Tibial nerve (tissue), 4 donors: ENCODE results near the gene RAP2C. TPM values are rescaled to one million over a fixed set of nuclear protein-coding genes. Genes with fewer than 3 reads are reported as not detected.

Experiments
- DNase-seq, 2 donors: peaks; one replicate each; pipeline ENCODE4 v3.0.0-alpha.2; 2019; ENCODE audit warnings: low spot score in 2 of 2
- H3K27ac ChIP-seq, 4 donors: fragments of 200-600 bp; sonication (generic) in 3 of 4; one replicate each; pipeline ENCODE4 v1.5.1; 2017 to 2019; ENCODE audit warnings: mild to moderate bottlenecking in 1 of 4
- H3K27me3 ChIP-seq, 2 donors: fragments of 200-600 bp; sonication (generic) in 1 of 2; one replicate each; pipeline versions ENCODE4 v1.5.1 to v1.6.0; 2017 to 2019
- H3K36me3 ChIP-seq, 3 donors: fragments of 200-600 bp; sonication (generic); one replicate each; pipeline ENCODE4 v1.5.1; 2018 to 2019
- H3K4me1 ChIP-seq, 4 donors: fragments of 200-600 bp; sonication (generic) in 3 of 4; one replicate each; pipeline ENCODE4 v1.5.1; 2017 to 2019
- H3K4me3 ChIP-seq, 4 donors: fragments of 200-600 bp; sonication (generic) in 3 of 4; one replicate each; pipeline ENCODE4 v1.5.1; 2017 to 2019; ENCODE audit warnings: mild to moderate bottlenecking in 1 of 4, moderate library complexity in 1 of 4
- H3K9me3 ChIP-seq, 4 donors: fragments of 200-600 bp; sonication (generic) in 3 of 4; one replicate each; pipeline ENCODE4 v1.5.1; 2017 to 2019
- CTCF ChIP-seq, 5 experiments: fragments of 200-600 bp in 3 of 5; fragments of 450-650 bp in 2 of 5; sonication (generic) in 3 of 5; IDR thresholded peaks; one replicate each; pipeline ENCODE4 v1.5.1; 2016 to 2019; ENCODE audit warnings: antibody characterized with exemption in 5 of 5, mild to moderate bottlenecking in 3 of 5, moderate library complexity in 2 of 5
- EP300 ChIP-seq, 2 donors: sonication (generic); formaldehyde crosslinking; IDR thresholded peaks; one replicate each; pipeline ENCODE4 v1.6.1; 2017; ENCODE audit warnings: antibody characterized with exemption in 2 of 2, mild to moderate bottlenecking in 1 of 2
- POLR2A ChIP-seq, 2 donors: fragments of 450-650 bp; IDR thresholded peaks; one replicate each; pipeline ENCODE4 v1.6.1; 2017; ENCODE audit warnings: antibody characterized with exemption in 2 of 2, mild to moderate bottlenecking in 2 of 2, moderate library complexity in 2 of 2
- WGBS, 2 donors: methylation state at CpG; one replicate each; pipeline ENCODE4 v1.1.5; 2018; 5-methylcytosine and 5-hydroxymethylcytosine counted together
- total RNA-seq, 4 donors: library from RNA; depleted of rRNA; stranded (reverse); fragments of >200 nt; gene quantifications; one replicate each; pipeline ENCODE4 v1.1.0, GENCODE V29; 2016

The RAP2C gene
- total RNA-seq, result 10 to 100 TPM; 15.3 to 21.1 (median 16.5) TPM

GRCh38 chrX:132219343-132219768 is at the start of gene RAP2C:
Gene RAP2C (minus strand): TSS chrX:132219447. CDS start chrX:132217268, 2,179 bp downstream.
- Histone ChIP-seq H3K36me3 (no peaks in the 10 kb centered on the region), H3K4me1 (peaks cover 0 to 24% (median 2%) of the 10 kb centered on the region in 4 donors), H3K4me3 (peak within 1 kb of the TSS; percentile 41 to 88 (median 64)), H3K9me3 (no peaks in the 10 kb centered on the region), H3K27me3 (no peaks in the 10 kb centered on the region), H3K27ac (peak within 1 kb of the TSS; percentile 50 to 98 (median 97))
- peak; percentile 63 to 80 for DNase-seq
- 0 to 21% methylated on average over 3 to 6 of the region's 6 CpGs for WGBS, 2 donors
- TF ChIP-seq EP300 (IDR thresholded peaks at IDR 0.05), result peak in 1 of 2 donors; percentile 53
- peak in 1 of 2 donors; percentile 38 for TF ChIP-seq POLR2A (IDR thresholded peaks at IDR 0.05)
- peak; percentile 26 to 61 (median 51) for TF ChIP-seq CTCF (IDR thresholded peaks at IDR 0.05)

- peaks cover 0 to 18% (median 0%) of the 10 kb centered on the region in 4 donors for H3K4me1 ChIP-seq
- no peak overlapping the region for H3K27ac ChIP-seq
- TF ChIP-seq POLR2A (IDR thresholded peaks at IDR 0.05) (no peak), EP300 (IDR thresholded peaks at IDR 0.05) (no peak), CTCF (IDR thresholded peaks at IDR 0.05) (no peak)
- no peak for DNase-seq
- 79 to 85% methylated on average over 6 of the region's 6 CpGs for WGBS, 2 donors
- no peaks in the 10 kb centered on the region for H3K36me3 ChIP-seq
- H3K4me3 ChIP-seq, result no peak overlapping the region
- H3K27me3 ChIP-seq, result no peaks in the 10 kb centered on the region
- no peaks in the 10 kb centered on the region for H3K9me3 ChIP-seq
Observed at GRCh38 chrX:132267392-132267791, 48.1 kb upstream of the RAP2C start.

- H3K9me3 ChIP-seq, result no peaks in the 10 kb centered on the region
- no peaks in the 10 kb centered on the region for H3K36me3 ChIP-seq
- peaks cover 0 to 12% (median 0%) of the 10 kb centered on the region in 4 donors for H3K4me1 ChIP-seq
- DNase-seq, result no peak
- TF ChIP-seq EP300 (IDR thresholded peaks at IDR 0.05), result no peak
- TF ChIP-seq POLR2A (IDR thresholded peaks at IDR 0.05), result no peak
- no peak for TF ChIP-seq CTCF (IDR thresholded peaks at IDR 0.05)
- no peak overlapping the region for H3K27ac ChIP-seq
- H3K27me3 ChIP-seq, result no peaks in the 10 kb centered on the region
- WGBS, 2 donors, result 53 to 63% methylated on average over 1 of the region's 1 CpG
- H3K4me3 ChIP-seq, result no peak overlapping the region
Observed at GRCh38 chrX:132266583-132267355, 47.5 kb upstream of the RAP2C start.

GRCh38 chrX:132263127-132263526 is 43.9 kb upstream of the RAP2C start:
- Histone ChIP-seq H3K27me3 (no peaks in the 10 kb centered on the region), H3K36me3 (no peaks in the 10 kb centered on the region), H3K27ac (no peak overlapping the region), H3K9me3 (no peaks in the 10 kb centered on the region), H3K4me1 (no peaks in the 10 kb centered on the region), H3K4me3 (no peak overlapping the region)
- DNase-seq, result no peak
- WGBS, 2 donors, result 85 to 92% methylated on average over 3 of the region's 3 CpGs
- TF ChIP-seq POLR2A (IDR thresholded peaks at IDR 0.05) (no peak), EP300 (IDR thresholded peaks at IDR 0.05) (no peak), CTCF (IDR thresholded peaks at IDR 0.05) (no peak)

- no peaks in the 10 kb centered on the region for H3K4me1 ChIP-seq
- no peak for DNase-seq
- no peaks in the 10 kb centered on the region for H3K9me3 ChIP-seq
- no peak for TF ChIP-seq POLR2A (IDR thresholded peaks at IDR 0.05)
- TF ChIP-seq CTCF (IDR thresholded peaks at IDR 0.05), result no peak
- no peak for TF ChIP-seq EP300 (IDR thresholded peaks at IDR 0.05)
- no peak overlapping the region for H3K4me3 ChIP-seq
- 66 to 88% methylated on average over 1 of the region's 1 CpG for WGBS, 2 donors
- H3K36me3 ChIP-seq, result no peaks in the 10 kb centered on the region
- no peaks in the 10 kb centered on the region for H3K27me3 ChIP-seq
- H3K27ac ChIP-seq, result no peak overlapping the region
Observed at GRCh38 chrX:132258509-132258908, 39.3 kb upstream of the RAP2C start.
